SK-N-SH treated with all-trans-retinoic acid at 6 μM for 48 hours (cell line): ENCODE results near the gene ACOT7.

Experiments
- BACH2 ChIP-seq: fragments of 250-450 bp; sonication (Bioruptor Pico); IDR thresholded peaks from 2 replicates; pipeline ENCODE4 v1.9.0; 2021; ENCODE audit warnings: mild to moderate bottlenecking, borderline replicate concordance
- CREB5 ChIP-seq: fragments of 250-450 bp; sonication (Bioruptor Pico); IDR thresholded peaks from 2 replicates; pipeline ENCODE4 v1.5.1; 2020; ENCODE audit warnings: low read depth, mild to moderate bottlenecking, moderate library complexity
- CSRNP3 ChIP-seq: fragments of 250-450 bp; sonication (Bioruptor Pico); IDR thresholded peaks from 2 replicates; pipeline ENCODE4 v1.5.1; 2021; ENCODE audit warnings: mild to moderate bottlenecking, moderate library complexity
- GLIS3 ChIP-seq: fragments of 250-450 bp; sonication (Bioruptor Pico); IDR thresholded peaks from 2 replicates; pipeline ENCODE4 v1.5.0; 2020; ENCODE audit warnings: mild to moderate bottlenecking, moderate library complexity
- OSR1 ChIP-seq: fragments of 250-450 bp; sonication (Bioruptor Pico); IDR thresholded peaks from 2 replicates; pipeline ENCODE4 v1.8.0; 2022; ENCODE audit warnings: moderate library complexity, mild to moderate bottlenecking, inconsistent platforms
- PATZ1 ChIP-seq: fragments of 250-450 bp; sonication (Bioruptor Pico); IDR thresholded peaks from 2 replicates; pipeline ENCODE4 v1.8.0; 2020; ENCODE audit warnings: mild to moderate bottlenecking, moderate library complexity, borderline replicate concordance
- RARB ChIP-seq: fragments of 250-450 bp; sonication (Bioruptor Pico); IDR thresholded peaks from 2 replicates; pipeline ENCODE4 v1.8.0; 2021; ENCODE audit warnings: mild to moderate bottlenecking, moderate library complexity
- TCF4 ChIP-seq: fragments of 250-450 bp; sonication (Bioruptor Pico); IDR thresholded peaks from 2 replicates; pipeline ENCODE4 v1.8.0; 2021; ENCODE audit warnings: mild to moderate bottlenecking, moderate library complexity, borderline replicate concordance
- TOX ChIP-seq: fragments of 250-450 bp; sonication (Bioruptor Pico); IDR thresholded peaks from 2 replicates; pipeline ENCODE4 v1.8.0; 2021; ENCODE audit warnings: mild to moderate bottlenecking, moderate library complexity, borderline replicate concordance
- ZFP3 ChIP-seq: fragments of 250-450 bp; sonication (Bioruptor Pico); IDR thresholded peaks from 2 replicates; pipeline ENCODE4 v1.5.0; 2020; ENCODE audit warnings: mild to moderate bottlenecking, moderate library complexity
- ZNF70 ChIP-seq: fragments of 450-650 bp; formaldehyde crosslinking; IDR thresholded peaks from 2 replicates; pipeline ENCODE4 v1.5.0; 2020; ENCODE audit warnings: mild to moderate bottlenecking, moderate library complexity
- ZNF8 ChIP-seq: fragments of 450-650 bp; formaldehyde crosslinking; IDR thresholded peaks from 2 replicates; pipeline ENCODE4 v1.5.0; 2020; ENCODE audit warnings: mild to moderate bottlenecking, moderate library complexity

- TF ChIP-seq BACH2 (no peak), ZFP3 (CRISPR knock-in tag) (no peak), ZNF8 (no peak), PATZ1 (CRISPR knock-in tag) (no peak), ZNF70 (CRISPR knock-in tag) (no peak), RARB (CRISPR knock-in tag) (no peak), TOX (CRISPR knock-in tag) (no peak), OSR1 (CRISPR knock-in tag) (no peak), CSRNP3 (CRISPR knock-in tag) (no peak), CREB5 (CRISPR knock-in tag) (no peak), TCF4 (CRISPR knock-in tag) (no peak), GLIS3 (CRISPR knock-in tag) (no peak)
These were observed 28.5 kb downstream of the ACOT7 start for GRCh38 chr1:6365047-6365446.
